ENCODE results near the gene DDX23.

DDX23 gene

GRCh38 chr12:48822139-48822538 is 29.8 kb downstream of the DDX23 start:
- DNase-seq: no peak

GRCh38 chr12:48819986-48820725 is 31.8 kb downstream of the DDX23 start:
- DNase-seq: no peak

- peak; percentile 39 for DNase-seq
Observed at GRCh38 chr12:48818831-48819590, 33.0 kb downstream of the DDX23 start.

DNA sequence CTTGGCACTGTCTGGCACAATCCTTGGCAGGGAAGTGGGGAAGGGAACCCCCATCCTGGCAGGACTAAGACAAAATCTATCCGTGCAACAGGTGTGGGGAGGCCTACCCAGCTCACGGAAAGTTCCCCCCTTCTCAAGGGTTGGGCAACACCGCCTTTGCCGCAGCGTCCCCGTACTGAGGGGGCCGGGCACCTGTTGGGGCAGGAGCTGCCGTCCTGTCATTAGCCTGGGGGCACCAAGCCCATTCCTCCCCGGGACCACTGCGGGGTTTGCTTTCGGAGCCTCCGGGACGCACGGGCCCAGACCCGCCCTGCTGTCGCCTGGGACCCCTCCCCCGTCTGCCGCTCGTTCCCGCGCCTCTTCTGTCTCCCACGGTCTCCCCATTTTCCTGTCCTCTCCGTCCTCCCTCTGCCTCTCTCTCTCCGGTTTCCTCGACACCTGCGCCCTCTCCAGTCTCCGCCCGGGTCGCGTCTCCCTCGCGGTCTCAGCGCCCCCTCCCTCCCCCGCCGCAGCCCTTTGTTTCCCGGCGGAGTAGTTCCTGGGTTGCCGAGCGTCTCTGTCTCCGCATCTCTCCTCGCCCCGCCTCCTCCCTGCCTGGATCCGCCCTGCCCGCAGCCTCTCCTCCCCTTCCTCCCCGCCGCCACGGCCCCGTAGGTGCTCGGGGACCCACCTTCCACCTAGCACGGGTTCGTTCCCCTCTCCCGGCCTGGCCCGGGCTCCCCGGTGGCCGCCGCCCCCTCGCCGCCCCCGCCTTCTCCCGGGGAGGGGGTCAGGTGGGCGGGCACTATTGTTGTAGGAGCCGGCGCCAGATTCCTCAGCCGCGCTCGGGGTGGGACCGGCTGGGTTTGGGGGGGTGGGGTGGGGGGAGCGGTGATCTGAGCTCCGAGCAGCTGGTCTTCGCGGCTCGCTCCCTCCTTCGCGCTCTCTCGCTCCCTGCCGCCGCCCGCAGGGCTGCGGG is 33.8 kb downstream of the DDX23 start, which contains the start of gene CACNB3:
TSS of gene CACNB3 (plus strand) at position 624 of the 958 bp plus-strand sequence. CDS start 434 bp downstream, outside the sequence.
- DNase-seq: peak; percentile 76

GRCh38 chr12:48816143-48816854 is 35.7 kb downstream of the DDX23 start:
- DNase-seq: peak; percentile 33

GRCh38 chr12:48815126-48816110 is 36.5 kb downstream of the DDX23 start:
- peak; percentile 74 for DNase-seq

GRCh38 chr12:48814262-48815125 is 37.5 kb downstream of the DDX23 start:
- DNase-seq: peak; percentile 90

DNA sequence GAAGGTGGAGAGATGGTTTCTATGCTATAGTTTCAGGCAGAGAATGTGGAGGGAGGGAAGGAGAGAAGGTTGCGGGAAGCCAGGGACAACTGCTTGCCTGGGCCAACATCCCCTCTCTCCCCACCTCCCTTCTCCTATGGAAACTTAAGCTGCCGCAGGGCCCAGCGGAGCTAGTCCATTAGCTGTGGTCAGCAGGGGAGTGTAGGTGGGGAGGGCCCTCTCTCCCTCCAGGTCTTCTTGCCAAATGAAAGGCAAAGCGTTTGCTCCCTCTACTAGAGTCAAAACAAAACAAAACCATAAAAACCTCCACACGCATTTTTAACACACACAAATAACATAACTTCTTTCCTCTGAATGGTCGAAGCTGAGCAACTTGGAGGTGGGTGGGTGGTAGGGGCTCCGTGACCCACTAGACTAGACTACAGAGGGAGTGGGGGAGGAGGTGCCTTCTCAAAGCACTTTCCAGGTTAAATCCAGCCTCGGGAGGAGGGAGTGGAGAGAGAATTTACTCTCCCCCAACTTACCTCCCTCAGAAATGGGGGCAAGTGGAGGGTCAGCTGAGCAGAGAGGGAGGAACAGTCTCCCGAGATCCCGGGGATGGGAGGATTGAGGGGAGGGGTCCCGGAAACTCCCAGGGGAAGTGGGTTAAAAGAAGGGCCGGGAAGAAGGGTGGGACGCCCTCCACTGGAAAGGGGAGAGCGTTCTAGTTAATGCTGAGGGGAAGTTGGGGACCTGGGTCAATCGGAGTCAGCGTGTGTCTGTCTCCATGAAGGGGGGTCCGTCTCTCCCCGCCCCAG is 38.3 kb downstream of the DDX23 start:
- DNase-seq: no peak

GRCh38 chr12:48812389-48812788 is 39.6 kb downstream of the DDX23 start:
- no peak for DNase-seq

DNA sequence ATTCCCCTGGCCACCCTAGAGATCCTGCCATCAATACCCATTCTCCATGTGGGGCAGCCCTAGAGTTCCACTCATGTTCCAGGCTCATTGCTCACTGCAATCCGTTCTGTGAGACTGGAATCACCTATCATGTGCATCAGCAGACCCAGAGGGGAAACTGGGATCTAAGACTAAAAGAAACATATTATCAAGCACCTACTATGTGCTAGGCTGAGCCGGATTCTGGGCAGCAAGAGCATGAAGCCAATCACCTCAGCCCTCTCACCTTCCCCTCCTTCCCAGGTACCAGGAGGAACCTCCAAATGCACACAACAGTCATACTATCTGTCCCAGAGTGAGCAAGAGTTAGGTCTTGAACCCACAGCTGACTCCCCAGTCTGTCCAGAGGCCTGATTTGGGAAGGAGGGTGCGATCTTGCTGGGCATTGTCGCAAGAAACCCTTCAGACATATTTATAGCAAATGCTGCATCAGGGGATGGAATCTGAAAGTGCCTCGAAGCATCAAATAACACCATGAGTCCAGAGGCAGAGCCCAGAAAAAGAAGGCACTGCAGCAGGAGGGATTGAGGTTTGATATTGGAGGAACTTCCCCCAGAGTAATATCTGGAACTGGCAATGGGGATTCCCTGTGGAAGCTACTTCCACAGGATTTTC is 40.4 kb downstream of the DDX23 start:
- no peak for DNase-seq

- no peak for DNase-seq
Observed at GRCh38 chr12:48810903-48811431, 41.0 kb downstream of the DDX23 start.

DNA sequence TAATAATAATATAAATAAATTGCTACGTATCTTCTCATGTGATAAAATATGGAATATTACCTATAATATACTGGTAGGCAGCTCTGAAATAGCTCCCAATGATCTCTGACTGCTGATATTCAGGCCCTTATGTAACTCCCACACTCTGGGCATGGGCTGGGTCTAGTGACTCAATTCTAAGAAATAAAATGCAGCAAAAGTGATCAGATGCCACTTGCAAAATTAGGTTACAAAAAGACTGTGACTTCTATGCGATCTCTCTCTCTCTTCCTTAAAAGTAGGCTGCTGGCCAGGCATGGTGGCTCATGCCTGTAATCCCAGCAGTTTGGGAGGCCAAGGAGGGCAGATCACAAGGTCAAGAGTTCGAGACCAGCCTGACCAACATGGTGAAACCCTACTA is 44.0 kb downstream of the DDX23 start:
- DNase-seq: no peak

- no peak for DNase-seq
Observed at GRCh38 chr12:48803675-48804074, 48.3 kb downstream of the DDX23 start.

GRCh38 chr12:48800971-48801370 is 51.0 kb downstream of the DDX23 start:
- no peak for DNase-seq

GRCh38 chr12:48800457-48800856 is 51.5 kb downstream of the DDX23 start:
- no peak for DNase-seq

GRCh38 chr12:48796976-48797375 is 55.0 kb downstream of the DDX23 start:
- no peak for DNase-seq

DNA sequence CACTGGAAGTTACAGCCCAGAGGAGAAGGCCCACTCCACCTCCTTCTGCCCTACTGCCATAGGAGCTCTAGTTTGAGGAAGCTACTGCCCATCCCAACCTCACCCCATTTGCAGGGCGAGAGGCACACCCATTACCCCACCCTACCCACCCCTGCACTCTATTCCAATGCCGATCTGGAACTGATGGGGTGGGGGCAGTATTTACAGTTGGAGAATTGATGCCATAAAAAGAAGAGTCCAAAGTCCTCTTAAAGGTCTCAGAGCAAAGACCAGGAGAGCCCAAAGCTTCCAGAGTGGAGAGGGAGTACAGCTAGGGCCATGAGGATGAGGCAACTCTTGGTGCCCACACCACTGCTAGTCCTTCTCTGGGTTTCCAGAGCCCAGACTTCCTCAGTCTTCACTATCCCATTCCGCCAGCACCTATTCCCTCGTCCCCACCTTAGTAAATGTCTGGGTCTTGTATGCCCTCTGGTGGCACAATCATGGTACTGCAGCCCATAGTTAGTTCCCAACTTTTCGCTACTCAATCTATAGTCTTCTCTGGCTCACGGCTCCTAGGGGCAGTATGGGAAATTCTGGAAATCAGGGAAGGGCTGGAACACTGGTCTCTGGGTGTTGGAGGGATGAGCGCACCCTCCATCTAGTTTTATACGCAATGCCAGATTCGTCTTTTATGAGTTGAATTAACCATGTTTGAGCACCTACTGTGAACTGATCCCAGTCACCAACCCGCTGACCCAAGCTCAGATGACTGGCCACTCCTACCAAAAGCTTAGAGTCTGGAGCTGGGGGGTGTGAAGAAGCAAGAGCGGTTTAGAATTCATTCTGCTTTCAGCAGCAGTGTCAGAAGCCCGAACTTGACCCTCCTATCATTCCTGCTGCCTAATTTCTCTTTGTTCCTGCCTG is 56.2 kb downstream of the DDX23 start:
- DNase-seq: peak; percentile 62
